Neural progenitor cell (in vitro differentiated cells): ENCODE measurements around the gene PSKH1. TPM values are rescaled to one million over a fixed set of nuclear protein-coding genes. Genes with fewer than 3 reads are reported as not detected.

Experiments used
- DNase-seq: peaks from one replicate; pipeline ENCODE4 v3.0.0-alpha.2; 2016; ENCODE audit warnings: low spot score
- H2AFZ ChIP-seq: fragments of 200-600 bp; sonication (generic); replicated peaks from 2 replicates; pipeline ENCODE4 v1.6.1; 2016; ENCODE audit warnings: antibody characterized with exemption
- H3F3A ChIP-seq: fragments of 200-600 bp; sonication (generic); 2 replicates; pipeline ENCODE4 v1.6.1; 2016; ENCODE audit warnings: antibody characterized with exemption, low read depth
- H3K27ac ChIP-seq: fragments of 200-600 bp; sonication (generic); 2 replicates; pipeline ENCODE4 v1.5.1; 2016; ENCODE audit warnings: mild to moderate bottlenecking
- H3K27me3 ChIP-seq: fragments of 200-600 bp; sonication (generic); 2 replicates; pipeline ENCODE4 v1.6.1; 2016; ENCODE audit warnings: mild to moderate bottlenecking, moderate library complexity
- H3K36me3 ChIP-seq: fragments of 200-600 bp; sonication (generic); 2 replicates; pipeline ENCODE4 v1.5.1; 2016
- H3K4me1 ChIP-seq: fragments of 200-600 bp; sonication (generic); 2 replicates; pipeline ENCODE4 v1.6.1; 2016; ENCODE audit warnings: mixed run types
- H3K4me2 ChIP-seq: fragments of 200-600 bp; sonication (generic); 2 replicates; pipeline ENCODE4 v1.6.1; 2016
- H3K4me3 ChIP-seq: fragments of 200-600 bp; sonication (generic); 2 replicates; pipeline ENCODE4 v1.5.1; 2016
- H3K79me2 ChIP-seq: fragments of 200-600 bp; sonication (generic); 2 replicates; pipeline ENCODE4 v1.6.1; 2016; ENCODE audit warnings: low read depth
- H3K9ac ChIP-seq: fragments of 200-600 bp; sonication (generic); 2 replicates; pipeline ENCODE4 v1.6.1; 2016
- H3K9me3 ChIP-seq: fragments of 200-600 bp; sonication (generic); 2 replicates; pipeline ENCODE4 v1.5.1; 2016; ENCODE audit warnings: low read depth
- H4K20me1 ChIP-seq: fragments of 200-600 bp; sonication (generic); 2 replicates; pipeline ENCODE4 v1.6.1; 2016; ENCODE audit warnings: low read depth
- H3K27ac Mint-ChIP-seq: 3 replicates; pipeline ENCODE4 v1.8.0; 2021; ENCODE audit warnings: mixed read lengths
- H3K27me3 Mint-ChIP-seq: 2 replicates; pipeline ENCODE4 v1.8.0; 2022; ENCODE audit warnings: low read depth, mild to moderate bottlenecking, inconsistent platforms, moderate library complexity, mixed read lengths; ENCODE audit not compliant: insufficient read depth
- H3K36me3 Mint-ChIP-seq: 3 replicates; pipeline ENCODE4 v1.8.0; 2021; ENCODE audit warnings: mixed read lengths
- H3K4me1 Mint-ChIP-seq: 3 replicates; pipeline ENCODE4 v1.8.0; 2021; ENCODE audit warnings: mixed read lengths
- H3K4me3 Mint-ChIP-seq: 3 replicates; pipeline ENCODE4 v1.8.0; 2021; ENCODE audit warnings: mild to moderate bottlenecking, moderate library complexity, mixed read lengths
- H3K9me3 Mint-ChIP-seq: 3 replicates; pipeline ENCODE4 v1.8.0; 2020; ENCODE audit warnings: mixed read lengths
- CTCF ChIP-seq: fragments of 200-600 bp; sonication (generic); IDR thresholded peaks from 2 replicates; pipeline ENCODE4 v1.5.1; 2017; ENCODE audit warnings: antibody characterized with exemption, mild to moderate bottlenecking
- EZH2 ChIP-seq: fragments of 200-600 bp; sonication (generic); IDR thresholded peaks from 2 replicates; pipeline ENCODE4 v1.6.1; 2017; ENCODE audit warnings: antibody characterized with exemption, mild to moderate bottlenecking, moderate library complexity
- EZH2phosphoT487 ChIP-seq: fragments of 200-600 bp; sonication (generic); IDR thresholded peaks from 2 replicates; pipeline ENCODE4 v1.6.1; 2017; ENCODE audit warnings: antibody characterized with exemption
- total RNA-seq: library from RNA; depleted of rRNA; stranded (reverse); fragments of >200 nt; gene quantifications from 2 replicates; pipeline ENCODE4 v1.2.3, GENCODE V29; 2015; ENCODE audit warnings: low replicate concordance

The PSKH1 gene
- total RNA-seq, 1 donor from 2014 or later, result 13.1 TPM

DNA sequence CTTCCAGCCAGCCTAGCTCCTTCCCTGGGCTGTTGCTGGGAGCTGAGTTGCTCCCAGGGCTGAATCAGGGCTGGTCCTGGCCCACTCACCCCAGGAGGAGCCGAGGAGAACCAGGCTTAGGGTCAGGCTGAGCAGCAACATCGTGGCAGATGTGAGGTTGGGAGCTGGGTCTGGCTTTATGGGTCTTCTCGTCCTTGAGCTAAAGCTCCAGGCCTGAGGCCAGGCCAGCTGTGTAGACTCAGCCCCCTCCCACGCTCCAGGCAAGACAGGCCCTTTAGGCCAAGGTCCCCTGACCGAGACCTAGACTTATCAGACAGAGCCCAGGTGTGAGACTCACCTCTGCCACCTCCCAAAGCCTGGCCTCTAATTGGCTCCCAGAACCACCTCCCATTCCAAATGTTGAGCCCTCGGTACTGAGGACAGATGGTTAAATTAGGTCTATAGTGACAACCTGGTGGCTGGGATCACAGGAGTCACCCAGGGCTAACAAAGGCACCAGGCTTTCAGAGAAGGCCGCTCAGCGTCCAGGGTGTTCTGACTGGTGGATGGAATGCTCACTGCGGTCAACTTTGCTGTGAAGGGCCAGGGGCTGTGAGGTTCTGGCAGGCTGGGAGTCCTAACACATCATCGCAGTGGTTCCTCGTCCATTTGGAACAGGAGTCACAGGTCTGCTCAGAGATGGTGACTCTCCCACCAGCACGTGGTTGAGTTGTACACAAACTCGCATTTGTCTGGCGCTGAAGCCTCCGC lies 38.8 kb downstream of the PSKH1 start, which contains the start of gene CTRL:
TSS of gene CTRL (minus strand) at position 151 of the 750 bp plus-strand sequence. CDS start at position 141, 10 bp downstream.
- DNase-seq, result no peak
- H3K36me3 Mint-ChIP-seq, result peaks cover 5% of the 10 kb centered on the region
- peaks cover 8% of the 10 kb centered on the region for H3K4me1 ChIP-seq

DNA sequence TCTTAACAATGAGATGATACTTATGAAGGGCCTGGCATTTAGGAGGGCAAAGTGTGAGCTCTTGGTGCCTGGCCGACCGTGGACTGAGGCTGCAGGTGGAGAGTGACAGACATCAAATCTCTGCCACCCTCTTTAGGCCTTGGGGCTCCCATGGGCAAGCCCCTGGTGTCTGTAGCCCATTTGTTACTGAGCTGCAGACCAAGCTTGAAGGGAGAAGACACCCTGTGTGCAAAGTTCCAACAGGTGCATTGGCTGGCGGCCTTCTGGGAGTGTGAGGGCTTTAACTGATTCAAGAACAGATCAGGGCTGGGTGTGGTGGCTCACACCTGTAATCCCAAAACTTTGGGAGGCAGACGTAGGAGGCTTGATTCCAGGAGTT lies 39.4 kb downstream of the PSKH1 start:
- Histone ChIP-seq H3K4me2 (no peak overlapping the region), H3K27ac (no peak overlapping the region), H4K20me1 (peaks cover 27% of the 10 kb centered on the region), H3K9me3 (no peaks in the 10 kb centered on the region), H3K27me3 (no peaks in the 10 kb centered on the region), H3K9ac (no peak overlapping the region), H3F3A (peaks cover 8% of the 10 kb centered on the region), H3K79me2 (peaks cover 13% of the 10 kb centered on the region), H3K4me3 (no peak overlapping the region), H3K4me1 (peaks cover 12% of the 10 kb centered on the region), H2AFZ (no peak overlapping the region), H3K36me3 (no peaks in the 10 kb centered on the region)
- Mint-ChIP-seq H3K27ac (no peak overlapping the region), H3K9me3 (no peaks in the 10 kb centered on the region), H3K36me3 (peaks cover 5% of the 10 kb centered on the region), H3K4me1 (peaks cover 21% of the 10 kb centered on the region), H3K27me3 (peaks cover 15% of the 10 kb centered on the region), H3K4me3 (no peak overlapping the region)
- TF ChIP-seq CTCF, result no peak
- no peak for TF ChIP-seq EZH2
- TF ChIP-seq EZH2phosphoT487, result no peak
- DNase-seq, result no peak

More for the DNA sequence above, 38.8 kb downstream of the PSKH1 start, which contains the start of gene CTRL:
- peaks cover 10% of the 10 kb centered on the region for H3K27me3 Mint-ChIP-seq
- H3K36me3 ChIP-seq, result no peaks in the 10 kb centered on the region
- H3K4me3 ChIP-seq, result no peak within 1 kb of the TSS
- no peak for TF ChIP-seq EZH2
- TF ChIP-seq CTCF, result no peak
- TF ChIP-seq EZH2phosphoT487, result no peak
- no peak within 1 kb of the TSS for H3K27ac ChIP-seq
- H4K20me1 ChIP-seq, result peaks cover 25% of the 10 kb centered on the region
- H3K27me3 ChIP-seq, result no peaks in the 10 kb centered on the region
- H3K9me3 ChIP-seq, result no peaks in the 10 kb centered on the region
- H2AFZ ChIP-seq, result no peak within 1 kb of the TSS
- peaks cover 15% of the 10 kb centered on the region for H3K4me1 Mint-ChIP-seq
- no peak within 1 kb of the TSS for H3K4me3 Mint-ChIP-seq
- H3K4me2 ChIP-seq, result no peak within 1 kb of the TSS
- no peak within 1 kb of the TSS for H3K27ac Mint-ChIP-seq
- H3K9ac ChIP-seq, result no peak within 1 kb of the TSS
- H3K9me3 Mint-ChIP-seq, result no peaks in the 10 kb centered on the region
- peaks cover 8% of the 10 kb centered on the region for H3F3A ChIP-seq
- peaks cover 8% of the 10 kb centered on the region for H3K79me2 ChIP-seq

DNA sequence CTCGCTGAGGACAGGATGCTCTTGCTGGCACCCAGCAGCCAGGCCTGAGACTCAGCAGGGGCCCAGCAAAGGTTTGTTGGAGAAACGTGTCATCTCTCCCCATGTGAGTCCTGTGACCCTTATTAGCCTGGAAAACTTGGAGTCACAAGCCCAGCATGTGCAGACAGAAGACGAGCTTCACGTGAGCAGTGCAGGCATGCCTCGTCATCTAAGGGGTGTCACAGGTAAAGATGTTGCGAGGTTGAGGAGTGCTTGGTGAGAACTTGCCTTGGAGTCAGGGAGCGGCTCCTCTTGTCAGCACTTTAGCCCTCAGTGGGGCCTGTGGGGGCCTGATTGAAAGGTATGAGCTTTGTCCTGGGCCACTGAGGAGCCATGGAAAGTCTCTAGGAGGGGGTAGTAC lies 40.8 kb downstream of the PSKH1 start:
- Histone ChIP-seq H3K79me2 (peaks cover 16% of the 10 kb centered on the region), H3K27me3 (no peaks in the 10 kb centered on the region), H3K4me3 (no peak overlapping the region), H4K20me1 (peaks cover 21% of the 10 kb centered on the region), H3F3A (peaks cover 8% of the 10 kb centered on the region), H3K4me1 (peaks cover 12% of the 10 kb centered on the region), H3K9me3 (no peaks in the 10 kb centered on the region), H3K27ac (no peak overlapping the region), H2AFZ (no peak overlapping the region), H3K4me2 (no peak overlapping the region), H3K9ac (no peak overlapping the region), H3K36me3 (no peaks in the 10 kb centered on the region)
- H3K27me3 Mint-ChIP-seq, result peaks cover 15% of the 10 kb centered on the region
- no peaks in the 10 kb centered on the region for H3K9me3 Mint-ChIP-seq
- peaks cover 21% of the 10 kb centered on the region for H3K4me1 Mint-ChIP-seq
- TF ChIP-seq EZH2phosphoT487, result no peak
- TF ChIP-seq CTCF, result no peak
- peak overlapping the region; percentile 100 for H3K4me3 Mint-ChIP-seq
- no peak for DNase-seq
- peaks cover 2% of the 10 kb centered on the region for H3K36me3 Mint-ChIP-seq
- no peak overlapping the region for H3K27ac Mint-ChIP-seq
